Measurements from ENCODE around the gene OR2T35. TPM values are rescaled to one million over a fixed set of nuclear protein-coding genes. Genes with fewer than 3 reads are reported as not detected.

The OR2T35 gene
- total RNA-seq, 1 donor from 2014 or later = not detected

GRCh38 chr1:248590055-248590454 lies 55.0 kb downstream of the OR2T35 start:
- no peak overlapping the region for H3K4me3 ChIP-seq (ENCODE audit: low read depth, low read length)
- TF ChIP-seq CTCF (IDR thresholded peaks at IDR 0.05; ENCODE audit: insufficient read depth, low read length, severe bottlenecking) = no peak
- no peak for DNase-seq (ENCODE audit: low read depth)
- H3K36me3 ChIP-seq (ENCODE audit: control insufficient read depth, insufficient read depth, low read length) = no peaks in the 10 kb centered on the region
- FAIRE-seq = no peak
- H3K27me3 ChIP-seq (ENCODE audit: control insufficient read depth, insufficient read depth, low read length) = no peaks in the 10 kb centered on the region

- no peaks in the 10 kb centered on the region for H3K27me3 ChIP-seq (ENCODE audit: control insufficient read depth, insufficient read depth, low read length)
- DNase-seq (ENCODE audit: low read depth) = no peak
- no peak overlapping the region for H3K4me3 ChIP-seq (ENCODE audit: low read depth, low read length)
- no peak for FAIRE-seq
- no peak for TF ChIP-seq CTCF (IDR thresholded peaks at IDR 0.05; ENCODE audit: insufficient read depth, low read length, severe bottlenecking)
- H3K36me3 ChIP-seq (ENCODE audit: control insufficient read depth, insufficient read depth, low read length) = no peaks in the 10 kb centered on the region
These were observed 55.7 kb downstream of the OR2T35 start for GRCh38 chr1:248589334-248589733.

Other genes starting within 250 kb of the OR2T35 start
- not detected in 2 replicates for gene OR2T1, start 242.2 kb downstream of the OR2T35 start, total RNA-seq
- gene OR2T2, start 199.6 kb downstream of the OR2T35 start, total RNA-seq = not detected in 2 replicates
- gene OR2T3, start 171.9 kb downstream of the OR2T35 start, total RNA-seq = not detected in 2 replicates
- not detected in 2 replicates for gene OR2T5, start 156.7 kb downstream of the OR2T35 start, total RNA-seq
- gene OR2G6, start 137.2 kb downstream of the OR2T35 start, total RNA-seq = not detected in 2 replicates
- not detected in 2 replicates for gene OR2T29, start 82.5 kb downstream of the OR2T35 start, total RNA-seq
- gene OR2T34, start 70.5 kb downstream of the OR2T35 start, total RNA-seq = not detected in 2 replicates
- gene OR2T10, start 47.6 kb downstream of the OR2T35 start, total RNA-seq = 0.13 TPM in 1 of 2 replicates, not detected in the other
- not detected in 2 replicates for gene OR2T11, start 10.2 kb downstream of the OR2T35 start, total RNA-seq
- gene OR2T27, start 10.2 kb upstream of the OR2T35 start, total RNA-seq = not detected in 2 replicates
- gene OR14I1, start 57.5 kb upstream of the OR2T35 start, total RNA-seq = not detected in 2 replicates
- not detected in 2 replicates for gene LYPD8, start 110.5 kb upstream of the OR2T35 start, total RNA-seq
- gene SH3BP5L, start 180.6 kb upstream of the OR2T35 start, total RNA-seq = 17.1 and 20.9 TPM in 2 replicates
- 15.3 and 18.8 TPM in 2 replicates for gene ZNF672, start 192.9 kb upstream of the OR2T35 start, total RNA-seq
- gene ZNF692, start 213.8 kb upstream of the OR2T35 start, total RNA-seq = 19.7 and 22.7 TPM in 2 replicates